HG03135 (cell line): ENCODE results near the gene MON2.
"Not testable (repeated sequence)": the region's sequence is repeated elsewhere in the genome, so short reads cannot be mapped to it uniquely, and the experiment has no call there.

Experiments used
- ATAC-seq: cut with Tn5 transposase; IDR thresholded peaks from one replicate; pipeline ENCODE4 v1.9.1; 2021; ENCODE audit warnings: mild to moderate bottlenecking, moderate library complexity; ENCODE audit not compliant: unreplicated experiment

Gene MON2

GRCh38 chr12:62542814-62543213 lies 76.2 kb downstream of the MON2 start:
- ATAC-seq = no peak

GRCh38 chr12:62543324-62543723 lies 76.7 kb downstream of the MON2 start:
- no peak for ATAC-seq

GRCh38 chr12:62543741-62544140 lies 77.1 kb downstream of the MON2 start:
- ATAC-seq = no peak

GRCh38 chr12:62552906-62553556 lies 86.4 kb downstream of the MON2 start:
- no peak for ATAC-seq

- not testable (repeated sequence) for ATAC-seq
Measured at GRCh38 chr12:62559366-62559765, 92.7 kb downstream of the MON2 start.

GRCh38 chr12:62562846-62563245 lies 96.2 kb downstream of the MON2 start:
- ATAC-seq = no peak

GRCh38 chr12:62575036-62575435 lies 108.4 kb downstream of the MON2 start:
- ATAC-seq = no peak

- ATAC-seq = no peak
Measured at GRCh38 chr12:62576503-62576902, 109.9 kb downstream of the MON2 start.

GRCh38 chr12:62578726-62579125 lies 112.1 kb downstream of the MON2 start:
- no peak for ATAC-seq

- peak; percentile 61 for ATAC-seq
Measured at GRCh38 chr12:62581288-62582064, 114.8 kb downstream of the MON2 start.

GRCh38 chr12:62582065-62582366 lies 115.4 kb downstream of the MON2 start:
- ATAC-seq = no peak

GRCh38 chr12:62584619-62585018 lies 118.0 kb downstream of the MON2 start:
- ATAC-seq = no peak

GRCh38 chr12:62586850-62587249 lies 120.2 kb downstream of the MON2 start:
- ATAC-seq = no peak

GRCh38 chr12:62588916-62589315 lies 122.3 kb downstream of the MON2 start:
- no peak for ATAC-seq

GRCh38 chr12:62597253-62597652 lies 130.6 kb downstream of the MON2 start:
- no peak for ATAC-seq

- no peak for ATAC-seq
Measured at GRCh38 chr12:62598846-62599245, 132.2 kb downstream of the MON2 start.

GRCh38 chr12:62599854-62600437 lies 133.3 kb downstream of the MON2 start:
- ATAC-seq = no peak

- no peak for ATAC-seq
Measured at GRCh38 chr12:62601765-62602164, 135.1 kb downstream of the MON2 start.

GRCh38 chr12:62602255-62603060 lies 135.8 kb downstream of the MON2 start:
- ATAC-seq = peak; percentile 66

GRCh38 chr12:62603061-62603810 lies 136.6 kb downstream of the MON2 start:
- ATAC-seq = peak; percentile 72

GRCh38 chr12:62603811-62604098 lies 137.1 kb downstream of the MON2 start:
- ATAC-seq = no peak
